GM11168 (cell line): ENCODE results near the gene LENEP.

Experiments
- in situ Hi-C: fragments of 300-500 bp; cut with MboI; formaldehyde crosslinking; loops from one replicate; pipeline ENCODE4 v1.12.0; 2022; ENCODE audit warnings: low sequenced_read_pairs; ENCODE audit not compliant: unreplicated experiment

Gene LENEP

DNA sequence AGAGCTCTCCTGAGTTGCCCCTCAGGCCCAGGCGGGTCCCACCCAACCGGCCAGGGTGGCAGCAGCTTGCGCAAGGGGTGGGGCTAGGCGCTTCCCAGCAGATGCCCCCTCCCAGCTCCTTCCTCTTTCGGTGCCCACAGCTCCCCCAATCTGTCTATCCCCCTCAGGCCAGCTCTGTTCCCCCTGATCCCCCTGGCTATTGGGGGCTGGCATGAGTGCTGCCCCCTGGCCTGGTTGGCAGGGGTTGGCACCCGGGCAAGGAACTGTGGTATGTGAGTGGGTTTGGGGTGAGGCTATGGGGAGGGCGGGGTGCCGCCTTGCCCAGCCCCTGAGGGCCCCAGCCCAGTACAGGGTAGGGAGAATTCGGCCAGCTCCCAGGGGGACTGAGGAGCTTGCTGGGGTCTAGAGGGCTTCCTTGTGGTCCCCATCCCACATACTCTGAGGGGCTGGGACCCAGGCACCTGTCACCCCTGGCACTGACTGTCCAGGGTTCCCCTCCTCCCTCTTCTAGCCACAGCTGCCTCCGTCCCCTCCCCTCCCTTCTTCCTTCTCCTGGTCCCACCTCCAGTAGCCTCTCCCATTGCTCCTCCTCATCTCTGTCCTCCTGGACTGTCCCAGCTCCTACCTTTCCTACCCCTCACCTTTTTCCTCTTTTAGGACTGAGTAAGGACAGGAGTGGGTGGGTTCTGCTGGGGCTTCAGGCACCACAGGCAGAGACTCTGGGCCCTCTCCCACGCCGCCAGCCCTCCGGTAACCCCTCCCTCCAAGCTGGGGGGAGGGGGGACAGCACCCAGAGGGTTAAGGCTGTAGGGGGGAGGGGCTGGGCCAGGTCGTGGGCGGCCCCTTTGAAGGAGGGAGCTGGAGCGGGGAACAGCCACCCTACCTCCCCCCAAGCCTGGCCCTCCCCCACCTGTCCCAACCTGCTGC, 14.9 kb downstream of the LENEP start:
- in situ Hi-C loops = no loop called here

DNA sequence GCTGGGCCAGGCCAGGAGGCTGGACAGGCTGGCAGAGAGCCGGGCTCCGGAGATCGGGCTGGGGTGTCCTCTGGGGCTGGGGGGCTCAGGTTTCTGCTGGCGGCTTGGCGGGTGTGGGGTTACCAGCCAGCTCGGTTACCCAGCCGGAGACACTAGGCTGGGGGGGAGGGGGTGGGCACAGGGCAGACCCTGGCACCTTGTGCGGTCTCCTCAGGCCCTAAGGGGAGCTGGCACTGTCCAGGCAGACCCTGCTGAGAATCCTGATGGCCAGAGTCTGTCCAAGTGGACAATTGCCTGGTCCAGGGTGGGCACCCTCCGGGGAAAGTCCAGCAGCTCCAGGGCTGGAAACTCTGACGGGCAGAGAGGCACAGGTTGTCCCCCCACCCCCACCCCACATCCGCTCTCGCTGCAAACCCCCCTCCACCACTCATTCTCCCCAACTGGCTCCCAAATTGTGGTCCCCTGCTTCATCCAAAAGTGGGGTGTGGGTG, 15.9 kb downstream of the LENEP start:
- in situ Hi-C loops = no loop called here

DNA sequence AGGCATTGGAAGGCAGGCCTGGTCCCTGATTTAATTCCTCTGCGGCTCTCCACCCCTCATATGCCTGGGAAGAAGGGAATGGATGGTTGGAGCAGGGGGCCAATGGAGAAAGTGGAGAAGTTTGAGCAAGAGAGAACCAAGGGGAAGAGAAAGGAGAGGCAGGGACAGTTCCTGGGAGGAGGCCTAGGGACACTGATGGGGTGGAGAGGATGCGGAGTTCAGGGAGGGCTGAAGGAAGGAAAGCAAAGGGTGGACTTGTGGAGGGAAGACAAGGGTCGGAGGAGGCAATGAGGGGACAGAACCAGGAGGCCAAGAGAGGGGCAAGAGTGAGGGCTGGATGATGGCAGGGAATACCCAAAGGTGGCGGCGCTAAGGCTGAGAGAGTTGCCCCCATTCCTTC, 16.4 kb downstream of the LENEP start:
- in situ Hi-C loops = no loop called here

DNA sequence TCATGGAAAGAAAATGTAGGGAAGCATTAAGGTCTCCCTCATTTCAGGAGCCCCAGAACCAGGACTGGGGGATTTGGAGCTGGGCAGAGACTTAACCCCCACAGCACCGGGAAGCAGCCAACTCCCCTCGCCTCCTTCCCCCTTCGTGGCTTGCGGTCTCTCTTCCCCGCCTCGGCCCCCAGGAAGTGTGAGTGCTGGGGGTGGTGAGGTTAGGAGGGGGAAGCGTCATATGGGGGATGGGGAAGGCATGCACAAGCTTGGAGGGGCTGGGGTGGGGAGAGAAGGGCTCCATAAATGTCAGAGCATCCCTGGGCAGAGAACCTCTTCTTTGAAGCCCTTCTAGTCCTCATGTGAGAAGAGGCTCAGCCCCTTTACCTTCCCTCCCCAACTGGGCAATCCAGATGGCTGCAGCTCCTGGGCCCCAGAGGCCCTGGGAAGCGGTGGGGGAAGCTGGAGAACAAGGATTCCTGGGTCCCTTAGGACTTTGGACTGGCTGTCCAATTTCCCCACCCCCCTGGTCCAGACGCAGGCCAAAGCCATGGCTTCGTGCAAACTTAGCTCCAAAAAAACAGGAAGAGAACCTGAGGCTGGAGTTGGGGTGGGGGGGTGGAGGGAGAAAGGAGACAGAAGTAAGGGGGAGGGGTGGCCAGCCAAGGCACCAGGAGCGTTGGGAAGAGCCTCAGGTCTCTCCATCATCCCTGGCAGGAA, 17.0 kb downstream of the LENEP start:
- in situ Hi-C loops = no loop called here

DNA sequence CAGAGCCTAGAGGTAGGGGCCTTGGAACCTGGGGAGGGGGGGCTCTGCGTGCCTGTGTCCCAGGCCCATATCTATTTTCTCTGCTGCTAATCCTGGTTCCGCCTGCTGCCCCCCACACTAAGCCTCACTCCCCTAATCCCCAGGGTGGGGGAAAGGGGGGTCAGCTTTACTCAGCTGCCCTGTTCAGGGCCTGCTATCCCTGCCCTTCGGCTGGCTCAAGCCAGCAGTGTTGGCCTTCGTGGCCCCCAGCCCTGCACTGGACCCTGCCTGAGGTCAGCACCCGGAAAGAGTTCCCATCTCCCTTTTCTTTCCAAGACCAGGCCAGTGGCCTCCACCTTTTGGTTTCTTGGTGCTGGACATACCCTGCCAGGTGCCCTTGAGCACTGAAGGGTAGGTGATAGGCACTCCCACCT, 17.6 kb downstream of the LENEP start:
- in situ Hi-C loops = no loop called here

DNA sequence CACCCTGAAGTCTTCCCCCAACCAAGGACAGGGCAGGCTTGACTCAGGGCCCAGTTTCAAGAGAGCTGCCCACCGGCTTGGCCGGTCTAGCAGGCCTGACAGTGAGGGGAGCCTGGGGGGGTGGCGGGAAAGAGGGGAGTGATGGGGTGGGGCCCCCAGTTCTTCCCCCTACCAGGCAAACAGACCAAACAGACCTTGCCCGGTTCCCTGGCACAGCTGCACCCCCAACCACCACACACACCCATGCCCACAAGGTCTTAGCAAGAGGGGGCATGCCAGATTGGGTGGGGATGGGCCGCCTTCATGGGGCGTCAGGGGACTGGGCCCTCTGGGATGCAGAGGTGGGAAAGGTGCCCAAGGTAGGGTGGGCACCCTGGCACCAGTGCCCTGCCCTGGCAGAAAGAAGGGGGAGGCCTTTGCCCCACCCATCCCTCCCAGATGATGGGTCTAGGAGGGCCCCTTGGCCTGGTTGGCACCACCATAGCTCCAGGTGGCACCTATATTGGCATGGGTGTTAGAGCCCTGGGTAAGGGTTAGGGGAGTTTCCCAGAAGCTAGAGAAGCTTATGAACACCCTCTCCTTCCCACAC, 18.1 kb downstream of the LENEP start:
- in situ Hi-C loops = no loop called here

DNA sequence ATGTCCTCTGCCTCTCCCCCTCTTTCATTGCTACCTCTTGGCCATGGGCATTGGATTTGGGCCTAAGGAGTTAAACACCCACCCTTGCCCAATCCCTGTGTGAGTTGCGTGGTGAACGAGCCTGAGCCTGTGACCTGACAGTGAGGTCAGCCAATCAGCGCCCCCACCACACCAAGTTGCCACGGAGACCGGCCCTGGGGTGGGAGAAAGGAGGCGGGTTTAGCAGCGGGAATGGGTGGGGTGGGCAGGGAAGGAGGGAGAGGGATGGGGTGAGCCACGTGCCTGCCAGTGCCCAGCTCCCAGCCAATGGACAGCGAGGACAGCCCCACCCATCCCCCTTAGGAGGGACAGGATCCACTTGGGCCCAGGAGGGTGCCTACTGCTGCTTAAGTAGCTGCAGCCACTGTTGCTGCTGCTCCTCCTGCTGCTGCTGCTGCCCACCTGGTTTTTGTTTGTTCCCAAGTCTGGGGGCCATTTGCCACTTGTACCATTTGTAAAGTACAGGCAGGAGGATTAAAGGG, 18.7 kb downstream of the LENEP start:
- in situ Hi-C loops = no loop called here

DNA sequence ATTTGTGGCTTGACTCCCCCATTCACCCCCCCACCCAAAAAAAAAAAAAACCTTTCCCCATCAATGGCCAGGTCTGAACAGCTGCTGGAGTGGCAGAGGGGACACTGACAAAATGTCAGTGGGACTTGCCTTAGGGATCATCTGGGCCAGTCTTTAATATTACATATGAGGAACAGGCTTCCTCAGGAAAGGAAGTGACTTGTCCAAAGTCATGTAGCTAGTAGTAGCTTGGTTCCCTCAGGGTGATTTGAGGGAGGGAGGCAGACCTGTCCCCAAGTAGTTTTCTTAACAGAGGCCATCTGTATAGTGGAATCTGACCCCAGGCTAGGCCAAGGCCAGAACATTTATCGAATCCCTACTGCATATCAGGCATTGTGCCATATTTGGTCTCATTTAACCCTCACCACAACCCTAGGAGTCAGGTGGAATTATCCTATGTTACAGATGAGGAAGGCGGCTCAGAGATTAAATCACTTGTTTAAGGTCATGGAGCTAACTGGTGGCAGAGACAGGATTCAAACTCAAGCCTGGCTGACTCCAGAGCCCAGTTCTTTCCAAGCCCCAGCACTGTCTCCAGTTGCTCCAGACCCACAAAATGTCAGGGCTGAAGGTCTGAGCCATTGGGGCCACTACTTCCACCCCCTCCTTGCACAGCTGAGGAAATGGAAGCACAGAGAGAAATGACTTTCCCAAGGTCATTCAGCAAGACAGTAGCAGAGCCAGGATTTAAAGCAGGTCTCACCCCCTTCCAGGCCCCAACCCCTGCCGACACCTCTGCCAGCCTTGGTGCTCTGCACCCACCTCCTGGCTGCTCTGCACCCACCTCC, 19.6 kb downstream of the LENEP start:
- in situ Hi-C loops = no loop called here

DNA sequence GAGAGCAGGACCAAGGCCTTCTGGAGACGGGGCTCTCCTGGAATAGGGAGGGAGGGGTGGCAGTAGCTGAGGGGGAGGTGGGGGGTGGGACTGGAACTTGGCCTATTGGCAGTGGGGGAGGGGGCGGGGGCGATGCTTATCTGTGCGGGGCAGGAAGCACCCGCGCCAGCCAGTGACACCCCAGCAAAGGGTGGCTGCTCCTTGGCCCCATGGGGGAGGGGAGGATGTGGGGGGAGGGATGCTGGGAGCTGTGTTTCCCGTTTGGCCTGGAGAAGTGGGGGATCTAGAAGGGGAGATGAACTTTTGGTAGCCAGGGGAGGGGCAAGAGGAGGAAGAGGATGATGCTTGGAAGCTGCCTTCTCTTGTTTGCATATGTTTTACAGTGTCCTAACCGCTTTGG, 20.2 kb downstream of the LENEP start:
- in situ Hi-C loops = no loop called here

DNA sequence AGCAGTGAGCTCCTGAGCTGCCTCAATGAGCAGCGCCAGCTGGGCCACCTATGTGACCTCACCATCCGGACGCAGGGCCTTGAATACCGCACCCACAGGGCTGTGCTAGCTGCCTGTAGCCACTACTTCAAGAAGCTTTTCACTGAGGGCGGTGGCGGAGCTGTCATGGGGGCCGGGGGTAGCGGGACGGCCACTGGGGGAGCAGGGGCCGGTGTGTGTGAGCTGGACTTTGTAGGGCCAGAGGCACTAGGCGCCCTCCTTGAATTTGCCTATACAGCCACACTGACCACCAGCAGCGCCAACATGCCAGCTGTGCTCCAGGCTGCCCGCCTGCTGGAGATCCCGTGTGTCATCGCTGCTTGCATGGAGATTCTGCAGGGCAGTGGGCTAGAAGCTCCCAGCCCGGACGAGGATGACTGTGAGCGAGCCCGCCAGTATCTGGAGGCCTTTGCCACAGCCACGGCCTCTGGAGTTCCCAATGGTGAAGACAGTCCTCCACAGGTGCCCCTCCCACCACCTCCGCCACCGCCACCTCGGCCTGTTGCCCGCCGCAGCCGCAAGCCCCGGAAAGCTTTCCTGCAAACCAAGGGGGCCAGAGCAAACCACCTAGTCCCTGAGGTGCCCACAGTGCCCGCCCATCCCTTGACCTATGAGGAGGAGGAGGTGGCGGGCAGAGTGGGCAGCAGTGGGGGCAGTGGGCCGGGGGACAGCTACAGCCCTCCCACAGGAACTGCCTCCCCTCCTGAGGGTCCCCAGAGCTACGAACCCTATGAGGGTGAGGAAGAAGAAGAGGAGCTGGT, 21.5 kb downstream of the LENEP start:
- in situ Hi-C loops = no loop called here

DNA sequence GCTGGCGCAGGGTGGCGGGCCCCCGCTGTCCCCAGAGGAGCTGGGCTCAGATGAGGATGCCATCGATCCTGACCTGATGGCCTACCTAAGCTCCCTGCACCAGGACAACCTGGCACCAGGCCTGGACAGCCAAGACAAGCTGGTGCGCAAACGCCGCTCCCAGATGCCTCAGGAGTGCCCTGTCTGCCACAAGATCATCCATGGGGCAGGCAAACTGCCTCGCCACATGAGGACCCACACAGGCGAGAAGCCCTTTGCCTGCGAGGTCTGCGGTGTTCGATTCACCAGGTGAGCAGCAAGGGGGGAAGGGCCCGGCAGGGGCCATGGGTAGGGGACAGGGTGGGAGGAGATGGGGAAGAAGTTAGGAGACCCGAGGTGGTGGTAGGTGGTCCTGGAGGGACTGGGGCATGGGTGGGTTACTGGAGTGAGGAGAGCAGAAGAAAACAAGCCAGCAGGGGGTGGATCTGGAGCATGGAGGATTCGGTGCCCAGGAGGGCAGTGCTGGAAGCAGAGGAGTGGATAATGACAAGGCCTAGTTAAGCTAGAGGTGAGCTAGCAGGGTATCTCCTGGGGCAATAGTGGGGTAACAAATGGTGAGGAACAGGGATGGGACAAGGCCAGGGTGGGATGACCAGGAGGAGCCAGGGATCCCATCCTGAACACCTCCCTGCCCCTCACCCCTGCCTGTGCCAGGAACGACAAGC, 22.3 kb downstream of the LENEP start:
- in situ Hi-C loops = no loop called here

DNA sequence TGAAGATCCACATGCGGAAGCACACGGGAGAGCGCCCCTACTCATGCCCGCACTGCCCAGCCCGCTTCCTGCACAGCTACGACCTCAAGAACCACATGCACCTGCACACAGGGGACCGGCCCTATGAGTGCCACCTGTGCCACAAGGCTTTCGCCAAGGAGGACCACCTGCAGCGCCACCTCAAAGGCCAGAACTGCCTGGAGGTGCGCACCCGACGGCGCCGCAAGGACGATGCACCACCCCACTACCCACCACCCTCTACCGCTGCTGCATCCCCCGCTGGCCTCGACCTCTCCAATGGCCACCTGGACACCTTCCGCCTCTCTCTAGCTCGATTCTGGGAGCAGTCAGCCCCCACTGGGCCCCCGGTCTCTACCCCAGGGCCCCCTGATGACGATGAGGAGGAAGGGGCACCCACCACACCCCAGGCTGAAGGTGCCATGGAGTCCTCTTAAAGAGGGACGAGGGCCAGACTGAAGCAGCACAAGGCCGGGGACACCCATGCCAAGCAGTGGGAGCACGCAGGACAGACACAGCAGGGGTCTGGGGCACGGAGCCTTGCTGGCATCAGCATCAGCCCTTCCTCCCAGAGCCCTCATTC, 22.9 kb downstream of the LENEP start:
- in situ Hi-C loops = no loop called here

DNA sequence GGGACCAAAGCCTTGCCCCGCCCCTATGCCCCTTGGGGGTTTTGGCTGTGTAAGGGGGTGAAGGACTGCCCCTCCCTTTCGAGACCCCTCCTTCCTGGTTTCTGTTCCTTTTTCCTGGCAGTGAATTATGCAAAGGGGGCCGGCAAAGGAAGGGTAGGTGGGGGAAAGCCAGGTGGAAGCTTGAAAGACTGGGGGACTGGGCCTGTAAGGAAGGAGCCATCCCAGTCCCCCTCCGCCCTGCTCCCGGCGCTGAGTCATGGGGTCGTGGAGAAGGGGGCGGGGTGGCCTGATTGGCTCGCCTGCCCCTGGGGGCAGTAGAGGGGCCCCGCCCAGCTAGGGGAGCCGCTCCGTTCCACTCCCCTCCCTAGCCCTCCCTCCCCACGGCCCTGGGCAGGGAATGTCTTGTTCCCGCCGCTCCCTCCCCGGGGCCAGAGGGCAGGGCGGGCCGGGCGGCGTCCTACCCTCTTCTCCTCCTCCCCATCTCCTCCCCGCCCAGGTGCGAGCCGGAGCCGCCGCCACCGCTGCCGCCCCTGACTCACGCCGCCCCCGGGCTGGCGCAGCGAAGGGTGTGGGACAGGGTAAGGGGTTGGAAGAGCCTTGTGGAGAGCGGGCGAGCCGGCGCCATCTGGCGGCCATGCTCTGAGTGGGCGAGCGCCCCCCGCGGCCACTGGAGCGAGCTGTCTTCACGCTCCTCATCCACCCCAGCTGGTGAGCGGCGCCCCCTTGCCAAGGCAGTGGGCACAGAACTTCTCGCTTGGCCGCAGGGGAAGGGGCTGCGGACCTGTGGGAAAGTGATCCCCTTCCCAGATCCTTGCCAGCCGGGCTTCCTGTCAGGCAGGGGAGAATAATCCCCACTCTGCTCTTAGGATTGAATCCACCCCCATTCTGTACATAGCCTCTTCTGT, 23.9 kb downstream of the LENEP start:
- in situ Hi-C loops = no loop called here

DNA sequence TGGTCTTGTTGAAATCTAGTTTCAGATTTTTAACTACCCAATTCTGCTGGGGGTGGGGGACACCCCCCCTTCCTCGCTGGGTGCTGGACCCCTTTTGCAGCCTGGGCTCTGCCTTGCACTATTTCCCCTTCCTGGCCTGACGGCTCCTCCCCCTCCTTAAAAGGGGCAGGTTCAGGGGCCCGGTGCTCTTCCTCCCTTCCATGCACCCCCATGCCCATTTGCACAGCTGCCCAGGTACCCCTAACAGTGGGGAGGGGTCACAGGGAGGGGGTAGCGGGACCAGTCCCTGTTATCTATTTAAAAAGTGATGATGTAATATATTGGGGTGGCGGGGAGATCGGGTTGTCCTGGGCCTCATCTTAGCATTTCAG, 24.5 kb downstream of the LENEP start:
- in situ Hi-C loops = no loop called here

DNA sequence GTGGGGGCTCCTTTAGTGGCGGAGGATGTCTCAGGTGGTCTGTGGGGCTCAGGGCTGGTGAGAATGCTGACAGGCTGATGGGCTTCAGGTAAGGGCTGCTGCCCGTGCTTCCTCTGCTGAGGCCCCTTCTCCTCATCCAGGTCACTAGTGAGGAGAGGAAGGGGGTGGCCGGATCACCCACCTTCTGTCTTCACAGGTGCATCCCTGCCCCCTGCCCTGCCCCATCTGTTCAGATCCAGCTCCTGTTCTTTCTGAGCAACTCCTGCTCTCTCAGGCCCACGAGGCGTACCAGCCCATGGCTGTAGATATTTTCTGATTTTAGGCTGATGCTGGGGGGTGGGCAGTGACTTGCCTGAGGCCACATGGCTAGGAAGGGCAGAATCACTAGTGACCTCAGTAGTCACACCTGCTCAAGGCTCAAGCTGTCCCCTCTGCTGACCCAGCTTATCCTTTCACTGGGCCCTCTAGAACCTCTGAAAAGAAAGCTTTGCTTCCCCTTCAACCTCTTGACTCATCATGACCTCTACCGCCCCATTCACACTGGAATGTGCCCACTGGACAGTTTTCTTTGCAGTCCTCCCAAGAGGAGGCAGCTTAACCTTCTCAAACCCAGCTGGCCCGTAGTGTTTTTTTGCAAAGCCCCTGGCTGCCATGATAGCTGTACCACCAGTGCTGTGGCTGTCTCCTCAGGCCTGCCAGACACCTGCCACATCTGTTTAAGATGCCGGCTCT, 25.4 kb downstream of the LENEP start:
- in situ Hi-C loops = no loop called here

DNA sequence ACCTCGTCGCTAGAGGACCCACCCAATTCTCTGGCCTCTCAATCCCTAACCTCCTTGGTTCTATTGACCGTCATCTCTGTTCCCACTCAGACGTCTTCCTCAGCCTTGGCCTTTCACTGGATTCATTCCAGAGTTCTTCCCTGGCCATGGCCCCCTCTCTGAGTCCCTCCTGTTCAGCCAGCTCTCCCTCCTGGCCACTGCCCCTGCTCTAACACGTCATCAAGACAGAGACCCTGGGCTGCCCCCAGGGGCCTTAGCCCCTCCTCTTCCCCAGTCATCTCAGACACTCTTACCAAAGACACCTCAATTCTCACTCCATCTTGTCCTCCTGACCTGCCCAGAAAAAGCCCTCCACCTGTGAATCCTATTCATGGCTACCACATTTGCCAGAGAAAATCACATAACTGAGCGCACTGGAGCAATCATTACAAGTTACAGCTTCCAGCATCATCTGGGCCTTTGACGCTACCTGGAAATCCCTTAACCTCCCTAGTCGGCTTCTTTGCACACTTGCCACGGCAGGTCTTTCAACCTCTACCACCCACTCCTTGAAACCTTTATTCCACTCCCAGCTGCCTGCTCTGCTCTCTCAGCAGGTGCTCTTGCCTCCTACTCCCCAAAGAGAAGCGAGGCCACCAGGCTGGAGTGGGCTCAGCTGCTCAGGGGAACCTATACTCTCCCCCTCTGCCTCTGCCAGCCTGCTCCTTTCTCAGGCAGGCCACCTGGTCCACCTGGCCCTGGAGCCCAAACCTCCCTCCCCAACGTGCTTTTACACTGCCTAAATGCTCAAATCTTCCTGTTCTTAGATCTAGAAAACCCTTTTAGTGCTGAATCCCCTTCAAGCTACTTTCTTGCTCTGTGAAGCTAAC, 26.2 kb downstream of the LENEP start:
- in situ Hi-C loops = no loop called here
